ENCODE results near the gene CLPTM1L.

GRCh38 chr5:1285883-1286291, 59.0 kb downstream of the CLPTM1L start:
- TF ChIP-seq CHAMP1 (IDR thresholded peaks at IDR 0.05), result no peak
- TF ChIP-seq JUN (IDR thresholded peaks at IDR 0.05; ENCODE audit: borderline replicate concordance, low read depth, low read length), result no peak
- no peak for TF ChIP-seq JUN (CRISPR knock-in tag; IDR thresholded peaks at IDR 0.05; ENCODE audit: borderline replicate concordance)
- TF ChIP-seq ZNF449 (CRISPR knock-in tag; IDR thresholded peaks at IDR 0.05), result no peak
- TF ChIP-seq CTCFL (IDR thresholded peaks at IDR 0.05; ENCODE audit: borderline replicate concordance, insufficient read depth, low read depth, low read length, poor library complexity, severe bottlenecking), result no peak
- TF ChIP-seq TBP (optimal IDR thresholded peaks at IDR 0.05; ENCODE audit: low read depth, low read length), result no peak
- TF ChIP-seq RFX5 (IDR thresholded peaks at IDR 0.05; ENCODE audit: low read depth, low read length), result no peak
- TF ChIP-seq FUS (optimal IDR thresholded peaks at IDR 0.05; ENCODE audit: low read depth, low read length), result no peak
- no peak for TF ChIP-seq ELF1 (tag; IDR thresholded peaks at IDR 0.05)
- TF ChIP-seq FOS (IDR thresholded peaks at IDR 0.05; ENCODE audit: extremely low read depth, insufficient read length), result no peak
- no peak for TF ChIP-seq NR2C2 (CRISPR knock-in tag; IDR thresholded peaks at IDR 0.05)
- TF ChIP-seq NR2C2 (tag; IDR thresholded peaks at IDR 0.05), result no peak
- no peak for TF ChIP-seq CBFA2T3 (IDR thresholded peaks at IDR 0.05)
- no peak for TF ChIP-seq BRCA1 (IDR thresholded peaks at IDR 0.05)
- no peak for TF ChIP-seq BRCA1 (CRISPR knock-in tag; IDR thresholded peaks at IDR 0.05)
- no peak for TF ChIP-seq KLF6 (CRISPR knock-in tag; IDR thresholded peaks at IDR 0.05; ENCODE audit: borderline replicate concordance)

Measured in K562 (cell line).